GM12878 (cell line): ENCODE results near the gene GARIN5A. TPM values are rescaled to one million over a fixed set of nuclear protein-coding genes. Genes with fewer than 3 reads are reported as not detected.

Experiments used
- ATAC-seq: fragments of 200-7000 bp; cut with Tn5 transposase; 3 replicates; pipeline ENCODE4 v1.9.1; 2020; ENCODE audit warnings: mild to moderate bottlenecking, moderate library complexity
- BruUV-seq: library from RNA; stranded (reverse); fragments of 400-500 nt; replicated peaks from 2 replicates; lab custom pipeline; 2021; lab: Mats Ljungman, UMichigan
- CTCF ChIA-PET: fragments of 300-600 bp; sonication (Branson Sonifier 250); formaldehyde crosslinking; extraction: SDS; loops from one replicate; lab custom pipeline; 2021; ENCODE audit warnings: inconsistent platforms; lab: Yijun Ruan, JAX
- POLR2A ChIA-PET: fragments of 350-600 bp; formaldehyde crosslinking; extraction: SDS; loops from one replicate; lab custom pipeline; 2021; ENCODE audit warnings: inconsistent platforms; lab: Charles Lee
- RAD21 ChIA-PET: fragments of 300-600 bp; sonication (Branson Sonifier 250); formaldehyde crosslinking; loops from one replicate; lab custom pipeline; 2023; ENCODE audit warnings: antibody characterized with exemption; ENCODE audit not compliant: unreplicated experiment; lab: Charles Lee
- SMC1A ChIA-PET: fragments of 300-600 bp; sonication (Branson Sonifier 250); formaldehyde crosslinking; loops from one replicate; lab custom pipeline; 2023; ENCODE audit not compliant: unreplicated experiment, uncharacterized antibody; lab: Charles Lee
- DNase-seq: peaks from one replicate; pipeline ENCODE4 v3.0.0-alpha.2; 2011; ENCODE audit warnings: low read depth, low spot score
- FAIRE-seq: peaks from 3 replicates; lab custom pipeline; 2011; peaks lifted over from hg19 to GRCh38; lab: Jason Lieb, UNC
- H2AFZ ChIP-seq: 2 replicates; pipeline ENCODE4 v1.6.0; 2011; ENCODE audit warnings: low read depth, low read length, control low read depth; ENCODE audit not compliant: control insufficient read depth
- H3K27ac ChIP-seq: 2 replicates; pipeline ENCODE4 v1.5.1; 2011; ENCODE audit warnings: control low read depth; ENCODE audit not compliant: control insufficient read depth, insufficient read depth
- H3K27me3 ChIP-seq, 2 experiments: replicated peaks in 1 of 2; 2 replicates each; pipeline versions ENCODE4 v1.6.0 to v1.6.1; 2011; ENCODE audit warnings: low read length in 1 of 2; ENCODE audit not compliant: control insufficient read depth in 2 of 2, insufficient read depth in 2 of 2
- H3K36me3 ChIP-seq, 2 experiments: 2 replicates each; pipeline ENCODE4 v1.5.1; 2011; ENCODE audit warnings: low read length in 1 of 2; ENCODE audit not compliant: control insufficient read depth in 2 of 2, insufficient read depth in 2 of 2
- H3K4me1 ChIP-seq: 2 replicates; pipeline ENCODE4 v1.6.1; 2011; ENCODE audit warnings: mild to moderate bottlenecking, low read length, moderate library complexity, mixed read lengths; ENCODE audit not compliant: control insufficient read depth, insufficient read depth
- H3K4me2 ChIP-seq: 2 replicates; pipeline ENCODE4 v1.6.0; 2011; ENCODE audit warnings: control low read depth; ENCODE audit not compliant: control insufficient read depth, insufficient read depth
- H3K4me3 ChIP-seq: fragments of 200-600 bp; sonication (generic); 2 replicates; pipeline ENCODE4 v1.5.1; 2016
- H3K79me2 ChIP-seq: 2 replicates; pipeline ENCODE4 v1.6.0; 2011; ENCODE audit warnings: low read length; ENCODE audit not compliant: control insufficient read depth, insufficient read depth
- H3K9ac ChIP-seq: 2 replicates; pipeline ENCODE4 v1.8.0; 2011; ENCODE audit warnings: low read length, control low read depth, mixed read lengths; ENCODE audit not compliant: control insufficient read depth, insufficient read depth
- H3K9me3 ChIP-seq: replicated peaks from 3 replicates; pipeline ENCODE4 v1.5.1; 2011; ENCODE audit warnings: mild to moderate bottlenecking, low read length; ENCODE audit not compliant: control insufficient read depth, insufficient read depth
- H4K20me1 ChIP-seq: 2 replicates; pipeline ENCODE4 v1.6.0; 2011; ENCODE audit not compliant: control insufficient read depth, insufficient read depth
- BMI1 ChIP-seq: fragments of 450-650 bp; IDR thresholded peaks from 2 replicates; pipeline ENCODE4 v1.6.1; 2016; ENCODE audit warnings: mild to moderate bottlenecking, moderate library complexity, borderline replicate concordance
- FOXK2 ChIP-seq: fragments of 450-650 bp; IDR thresholded peaks from 2 replicates; pipeline ENCODE4 v1.6.1; 2017; ENCODE audit warnings: mild to moderate bottlenecking, moderate library complexity
- KAT2A ChIP-seq: conservative IDR thresholded peaks from 2 replicates; pipeline ENCODE4 v1.6.1; 2011; ENCODE audit warnings: low read depth, low read length; ENCODE audit not compliant: control insufficient read depth
- MEF2B ChIP-seq: fragments of 450-650 bp; IDR thresholded peaks from 2 replicates; pipeline ENCODE4 v1.6.1; 2018; ENCODE audit warnings: mild to moderate bottlenecking, moderate library complexity; ENCODE audit not compliant: partially characterized antibody, poor library complexity, severe bottlenecking
- PAX8 ChIP-seq: fragments of 450-650 bp; IDR thresholded peaks from 2 replicates; pipeline ENCODE4 v1.6.1; 2017; ENCODE audit warnings: mild to moderate bottlenecking, moderate library complexity
- RB1 ChIP-seq: fragments of 450-650 bp; formaldehyde crosslinking; IDR thresholded peaks from 2 replicates; pipeline ENCODE4 v1.6.1; 2017; ENCODE audit warnings: mild to moderate bottlenecking, borderline replicate concordance
- SP1 ChIP-seq: IDR thresholded peaks from one replicate; pipeline ENCODE4 v1.6.1; 2011; ENCODE audit warnings: low read depth, low read length
- TBL1XR1 ChIP-seq: IDR thresholded peaks from 2 replicates; pipeline ENCODE4 v1.6.1; 2012; ENCODE audit warnings: low read depth, low read length, improper control_type of control experiment
- WGBS: methylation state at CpG from one replicate; pipeline ENCODE4 v1.1.6; 2016; ENCODE audit warnings: low lambda C conversion rate; ENCODE audit not compliant: insufficient replicate concordance, insufficient coverage; ENCODE audit errors: missing lambda C conversion rate; 5-methylcytosine and 5-hydroxymethylcytosine counted together
- in situ Hi-C: fragments of 300-500 bp; cut with MboI; formaldehyde crosslinking; loops from 9 replicates; pipeline ENCODE4 v1.14.3; 2018; ENCODE audit warnings: mixed read lengths
- intact Hi-C: fragments of 100-400 bp; cut with micrococcal nuclease; formaldehyde crosslinking; loops from one replicate; pipeline ENCODE4 v1.14.2; 2022; ENCODE audit not compliant: unreplicated experiment
- polyA plus RNA-seq, 11 experiments: library from polyadenylated mRNA; depleted of rRNA in 4 of 11; unstranded in 6 of 11; stranded (reverse) in 5 of 11; fragments of >200 nt; fragmentation: Nextera tagmentation in 4 of 11; fragmentation: Illumina TruSeq in 1 of 11; extraction: Ambion mirVana in 4 of 11; extraction: Trizol in 1 of 11; gene quantifications; 1 replicate in 1 of 11; 2 replicates in 10 of 11; pipeline versions ENCODE4 v1.2.1 to v1.2.3, GENCODE V29; 2011 to 2016; ENCODE audit warnings: inconsistent platforms in 2 of 11, missing spikeins in 2 of 11, low read depth in 1 of 11
- total RNA-seq, 4 experiments: library from RNA; depleted of rRNA in 3 of 4; stranded (reverse); fragments of >200 nt in 3 of 4; fragmentation: Illumina TruSeq in 1 of 4; extraction: Trizol in 1 of 4; gene quantifications; 2 replicates each; pipeline versions ENCODE4 v1.2.1 to v1.2.3, GENCODE V29; 2013 to 2021
- TF ChIP-seq, protein P1 (sequence below): fragments of 450-650 bp; IDR thresholded peaks from 2 replicates; pipeline ENCODE4 v1.6.1; 2014; ENCODE audit warnings: mild to moderate bottlenecking
- TF ChIP-seq, protein P2 (sequence below): fragments of 450-650 bp; formaldehyde crosslinking; IDR thresholded peaks from 2 replicates; pipeline ENCODE4 v1.4.0; 2020; ENCODE audit warnings: mild to moderate bottlenecking, moderate library complexity
- TF ChIP-seq, protein P3 (sequence below): fragments of 450-650 bp; IDR thresholded peaks from 2 replicates; pipeline ENCODE4 v1.6.1; 2016; ENCODE audit warnings: mild to moderate bottlenecking
- TF ChIP-seq, protein P4 (sequence below): IDR thresholded peaks from 2 replicates; pipeline ENCODE4 v1.6.1; 2012; ENCODE audit warnings: improper control_type of control experiment, low read depth, low read length; ENCODE audit not compliant: insufficient replicate concordance

GARIN5A gene
- total and polyA plus RNA-seq, 10 of the 15 experiments (the other 5 are each of a cell fraction or from before 2014, with no cell fraction given): 0.18 to 1.2 (median 0.24) TPM; not detected in 6

DNA sequence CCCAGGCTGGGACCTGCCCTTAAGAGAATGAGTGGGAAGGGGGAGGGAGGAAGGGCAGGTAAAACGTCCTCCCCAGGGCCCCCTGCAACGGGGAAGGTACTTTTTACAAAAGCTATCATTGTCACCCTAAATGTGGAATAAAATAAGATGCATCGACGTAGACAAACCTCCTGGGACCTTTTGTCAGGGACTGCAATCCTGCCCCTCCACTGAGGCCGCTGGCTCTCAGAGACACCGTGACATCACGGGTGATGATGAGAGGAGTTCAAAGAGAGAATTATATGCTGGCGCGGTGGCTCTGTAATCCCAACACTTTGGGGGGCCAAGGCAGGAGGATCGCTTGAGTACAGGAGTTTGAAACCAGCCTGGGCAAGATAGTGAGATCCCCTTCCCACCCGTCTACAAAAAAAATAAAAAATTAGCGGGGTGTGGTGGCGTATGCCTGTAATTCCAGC, 45.7 kb downstream of the GARIN5A start:
- 14% methylated on average over 13 of the region's 13 CpGs for WGBS
- Histone ChIP-seq H4K20me1 (no peaks in the 10 kb centered on the region), H3K9ac (peak overlapping the region; percentile 77), H3K27me3 (no peaks in the 10 kb centered on the region), H2AFZ (peak overlapping the region; percentile 90), H3K4me3 (peak overlapping the region; percentile 57; the same call in 1 of the 2 replicates), H3K79me2 (no peaks in the 10 kb centered on the region), H3K4me2 (peak overlapping the region; percentile 98), H3K36me3 (no peaks in the 10 kb centered on the region; a peak in 1 of 4 replicates), H3K27ac (peak overlapping the region; percentile 82), H3K4me1 (peaks cover 58% of the 10 kb centered on the region), H3K9me3 (no peaks in the 10 kb centered on the region)
- ChIA-PET CTCF (interaction anchor here (0.6 to 1.7 kb wide), 5 partner anchors 8 to 74 kb away, joined by 3 to 9 read pairs (median 3); no protein-coding TSS in a partner anchor), RAD21 (interaction anchor here (0.7 to 2.3 kb wide), 6 partner anchors 12 to 62 kb away, joined by 3 to 7 read pairs (median 3); partner anchors contain the start of genes NR1H2 and SPIB), POLR2A (interaction anchor here (0.7 to 4.2 kb wide), 5 partner anchors 10 to 73 kb away, joined by 3 to 26 read pairs (median 4); partner anchors contain the start of genes NR1H2 and SPIB), SMC1A (interaction anchor here (0.6 to 1.6 kb wide), 8 partner anchors 9 to 74 kb away, joined by 3 to 5 read pairs (median 3); no protein-coding TSS in a partner anchor)
- in situ Hi-C loops (no loop called here), intact Hi-C loops (loop anchor here (2.0 to 5.0 kb wide), 2 partner anchors 30 to 84 kb away; no protein-coding TSS in a partner anchor)
- no peak for DNase-seq
- ATAC-seq: peak; percentile 38
- BruUV-seq: no TSS peak
- FAIRE-seq: no peak
- no peak for TF ChIP-seq PAX8
- no peak for TF ChIP-seq FOXK2
- TF ChIP-seq SP1: no peak
- TF ChIP-seq, protein P1, sequence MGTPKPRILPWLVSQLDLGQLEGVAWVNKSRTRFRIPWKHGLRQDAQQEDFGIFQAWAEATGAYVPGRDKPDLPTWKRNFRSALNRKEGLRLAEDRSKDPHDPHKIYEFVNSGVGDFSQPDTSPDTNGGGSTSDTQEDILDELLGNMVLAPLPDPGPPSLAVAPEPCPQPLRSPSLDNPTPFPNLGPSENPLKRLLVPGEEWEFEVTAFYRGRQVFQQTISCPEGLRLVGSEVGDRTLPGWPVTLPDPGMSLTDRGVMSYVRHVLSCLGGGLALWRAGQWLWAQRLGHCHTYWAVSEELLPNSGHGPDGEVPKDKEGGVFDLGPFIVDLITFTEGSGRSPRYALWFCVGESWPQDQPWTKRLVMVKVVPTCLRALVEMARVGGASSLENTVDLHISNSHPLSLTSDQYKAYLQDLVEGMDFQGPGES: no peak
- no peak for TF ChIP-seq TBL1XR1
- TF ChIP-seq RB1: no peak
- no peak; the same call in 1 of the 2 replicates for TF ChIP-seq BMI1
- TF ChIP-seq, protein P2, sequence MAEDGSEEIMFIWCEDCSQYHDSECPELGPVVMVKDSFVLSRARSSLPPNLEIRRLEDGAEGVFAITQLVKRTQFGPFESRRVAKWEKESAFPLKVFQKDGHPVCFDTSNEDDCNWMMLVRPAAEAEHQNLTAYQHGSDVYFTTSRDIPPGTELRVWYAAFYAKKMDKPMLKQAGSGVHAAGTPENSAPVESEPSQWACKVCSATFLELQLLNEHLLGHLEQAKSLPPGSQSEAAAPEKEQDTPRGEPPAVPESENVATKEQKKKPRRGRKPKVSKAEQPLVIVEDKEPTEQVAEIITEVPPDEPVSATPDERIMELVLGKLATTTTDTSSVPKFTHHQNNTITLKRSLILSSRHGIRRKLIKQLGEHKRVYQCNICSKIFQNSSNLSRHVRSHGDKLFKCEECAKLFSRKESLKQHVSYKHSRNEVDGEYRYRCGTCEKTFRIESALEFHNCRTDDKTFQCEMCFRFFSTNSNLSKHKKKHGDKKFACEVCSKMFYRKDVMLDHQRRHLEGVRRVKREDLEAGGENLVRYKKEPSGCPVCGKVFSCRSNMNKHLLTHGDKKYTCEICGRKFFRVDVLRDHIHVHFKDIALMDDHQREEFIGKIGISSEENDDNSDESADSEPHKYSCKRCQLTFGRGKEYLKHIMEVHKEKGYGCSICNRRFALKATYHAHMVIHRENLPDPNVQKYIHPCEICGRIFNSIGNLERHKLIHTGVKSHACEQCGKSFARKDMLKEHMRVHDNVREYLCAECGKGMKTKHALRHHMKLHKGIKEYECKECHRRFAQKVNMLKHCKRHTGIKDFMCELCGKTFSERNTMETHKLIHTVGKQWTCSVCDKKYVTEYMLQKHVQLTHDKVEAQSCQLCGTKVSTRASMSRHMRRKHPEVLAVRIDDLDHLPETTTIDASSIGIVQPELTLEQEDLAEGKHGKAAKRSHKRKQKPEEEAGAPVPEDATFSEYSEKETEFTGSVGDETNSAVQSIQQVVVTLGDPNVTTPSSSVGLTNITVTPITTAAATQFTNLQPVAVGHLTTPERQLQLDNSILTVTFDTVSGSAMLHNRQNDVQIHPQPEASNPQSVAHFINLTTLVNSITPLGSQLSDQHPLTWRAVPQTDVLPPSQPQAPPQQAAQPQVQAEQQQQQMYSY (CRISPR knock-in tag): no peak
- TF ChIP-seq, protein P3, sequence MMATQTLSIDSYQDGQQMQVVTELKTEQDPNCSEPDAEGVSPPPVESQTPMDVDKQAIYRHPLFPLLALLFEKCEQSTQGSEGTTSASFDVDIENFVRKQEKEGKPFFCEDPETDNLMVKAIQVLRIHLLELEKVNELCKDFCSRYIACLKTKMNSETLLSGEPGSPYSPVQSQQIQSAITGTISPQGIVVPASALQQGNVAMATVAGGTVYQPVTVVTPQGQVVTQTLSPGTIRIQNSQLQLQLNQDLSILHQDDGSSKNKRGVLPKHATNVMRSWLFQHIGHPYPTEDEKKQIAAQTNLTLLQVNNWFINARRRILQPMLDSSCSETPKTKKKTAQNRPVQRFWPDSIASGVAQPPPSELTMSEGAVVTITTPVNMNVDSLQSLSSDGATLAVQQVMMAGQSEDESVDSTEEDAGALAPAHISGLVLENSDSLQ: no peak
- TF ChIP-seq, protein P4, sequence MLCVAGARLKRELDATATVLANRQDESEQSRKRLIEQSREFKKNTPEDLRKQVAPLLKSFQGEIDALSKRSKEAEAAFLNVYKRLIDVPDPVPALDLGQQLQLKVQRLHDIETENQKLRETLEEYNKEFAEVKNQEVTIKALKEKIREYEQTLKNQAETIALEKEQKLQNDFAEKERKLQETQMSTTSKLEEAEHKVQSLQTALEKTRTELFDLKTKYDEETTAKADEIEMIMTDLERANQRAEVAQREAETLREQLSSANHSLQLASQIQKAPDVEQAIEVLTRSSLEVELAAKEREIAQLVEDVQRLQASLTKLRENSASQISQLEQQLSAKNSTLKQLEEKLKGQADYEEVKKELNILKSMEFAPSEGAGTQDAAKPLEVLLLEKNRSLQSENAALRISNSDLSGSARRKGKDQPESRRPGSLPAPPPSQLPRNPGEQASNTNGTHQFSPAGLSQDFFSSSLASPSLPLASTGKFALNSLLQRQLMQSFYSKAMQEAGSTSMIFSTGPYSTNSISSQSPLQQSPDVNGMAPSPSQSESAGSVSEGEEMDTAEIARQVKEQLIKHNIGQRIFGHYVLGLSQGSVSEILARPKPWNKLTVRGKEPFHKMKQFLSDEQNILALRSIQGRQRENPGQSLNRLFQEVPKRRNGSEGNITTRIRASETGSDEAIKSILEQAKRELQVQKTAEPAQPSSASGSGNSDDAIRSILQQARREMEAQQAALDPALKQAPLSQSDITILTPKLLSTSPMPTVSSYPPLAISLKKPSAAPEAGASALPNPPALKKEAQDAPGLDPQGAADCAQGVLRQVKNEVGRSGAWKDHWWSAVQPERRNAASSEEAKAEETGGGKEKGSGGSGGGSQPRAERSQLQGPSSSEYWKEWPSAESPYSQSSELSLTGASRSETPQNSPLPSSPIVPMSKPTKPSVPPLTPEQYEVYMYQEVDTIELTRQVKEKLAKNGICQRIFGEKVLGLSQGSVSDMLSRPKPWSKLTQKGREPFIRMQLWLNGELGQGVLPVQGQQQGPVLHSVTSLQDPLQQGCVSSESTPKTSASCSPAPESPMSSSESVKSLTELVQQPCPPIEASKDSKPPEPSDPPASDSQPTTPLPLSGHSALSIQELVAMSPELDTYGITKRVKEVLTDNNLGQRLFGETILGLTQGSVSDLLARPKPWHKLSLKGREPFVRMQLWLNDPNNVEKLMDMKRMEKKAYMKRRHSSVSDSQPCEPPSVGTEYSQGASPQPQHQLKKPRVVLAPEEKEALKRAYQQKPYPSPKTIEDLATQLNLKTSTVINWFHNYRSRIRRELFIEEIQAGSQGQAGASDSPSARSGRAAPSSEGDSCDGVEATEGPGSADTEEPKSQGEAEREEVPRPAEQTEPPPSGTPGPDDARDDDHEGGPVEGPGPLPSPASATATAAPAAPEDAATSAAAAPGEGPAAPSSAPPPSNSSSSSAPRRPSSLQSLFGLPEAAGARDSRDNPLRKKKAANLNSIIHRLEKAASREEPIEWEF: no peak
- TF ChIP-seq MEF2B: peak; percentile 72
- TF ChIP-seq KAT2A: no peak
